Activated CD8-positive, alpha-beta T cell treated with anti-CD3 and anti-CD28 coated beads, Interleukin-2, amount 10 ng/mL, durations not matched to agents 7 days and 5 days (primary cell): ENCODE measurements around the gene MGAT1. TPM values are rescaled to one million over a fixed set of nuclear protein-coding genes. Genes with fewer than 3 reads are reported as not detected.
"Not testable (repeated sequence)": the region's sequence is repeated elsewhere in the genome, so short reads cannot be mapped to it uniquely, and the experiment has no call there.

Experiments
- ATAC-seq: fragments of 150-1000 bp; cut with Tn5 transposase; one replicate; pipeline ENCODE4 v1.10.0; 2021; ENCODE audit warnings: moderate library complexity
- CTCF ChIA-PET: fragments of 350-600 bp; sonication (Branson Sonifier 250); formaldehyde crosslinking; loops from one replicate; lab custom pipeline; 2021; ENCODE audit warnings: antibody characterized with exemption; lab: Charles Lee
- POLR2A ChIA-PET: fragments of 350-600 bp; sonication (Branson Sonifier 250); formaldehyde crosslinking; loops from one replicate; lab custom pipeline; 2021; ENCODE audit warnings: antibody characterized with exemption; lab: Charles Lee
- DNase-seq: peaks from one replicate; pipeline ENCODE4 v3.0.0-alpha.2; 2020
- H3K27ac Mint-ChIP-seq: one replicate; pipeline ENCODE4 v1.8.0; 2021; ENCODE audit warnings: mild to moderate bottlenecking, mixed read lengths
- H3K27me3 Mint-ChIP-seq: one replicate; pipeline ENCODE4 v1.8.0; 2021; ENCODE audit warnings: low read depth, mixed read lengths
- H3K36me3 Mint-ChIP-seq: one replicate; pipeline ENCODE4 v1.8.0; 2021; ENCODE audit warnings: low read depth, mixed read lengths
- H3K4me1 Mint-ChIP-seq: one replicate; pipeline ENCODE4 v1.8.0; 2021; ENCODE audit warnings: low read depth, mixed read lengths
- H3K4me3 Mint-ChIP-seq: one replicate; pipeline ENCODE4 v1.8.0; 2021; ENCODE audit warnings: mild to moderate bottlenecking, mixed read lengths
- H3K9me3 Mint-ChIP-seq: one replicate; pipeline ENCODE4 v1.8.0; 2022; ENCODE audit warnings: mixed read lengths; ENCODE audit not compliant: insufficient read depth
- total RNA-seq, 2 experiments: library from RNA; stranded (reverse); gene quantifications; one replicate each; pipeline ENCODE4 v1.2.3, GENCODE V29; 2021

Gene MGAT1
- total RNA-seq, 2 experiments from 2014 or later: 154 to 161 TPM

GRCh38 chr5:180791611-180792213 is 10.9 kb downstream of the MGAT1 start:
- POLR2A ChIA-PET: no interaction called here
- ATAC-seq: no peak
- Mint-ChIP-seq H3K27me3 (no peaks in the 10 kb centered on the region), H3K27ac (no peak overlapping the region), H3K36me3 (peaks cover 65% of the 10 kb centered on the region), H3K9me3 (no peaks in the 10 kb centered on the region), H3K4me3 (no peak overlapping the region), H3K4me1 (peaks cover 46% of the 10 kb centered on the region)
- CTCF ChIA-PET: no interaction called here
- no peak for DNase-seq

- H3K27me3 Mint-ChIP-seq: no peaks in the 10 kb centered on the region
- no peak for DNase-seq
- POLR2A ChIA-PET: no interaction called here
- H3K36me3 Mint-ChIP-seq: peaks cover 62% of the 10 kb centered on the region
- CTCF ChIA-PET: no interaction called here
- ATAC-seq: no peak
- no peak overlapping the region for H3K4me3 Mint-ChIP-seq
- peaks cover 40% of the 10 kb centered on the region for H3K4me1 Mint-ChIP-seq
- no peaks in the 10 kb centered on the region for H3K9me3 Mint-ChIP-seq
- H3K27ac Mint-ChIP-seq: peak overlapping the region; percentile 79
Observed at GRCh38 chr5:180790524-180790923, 12.1 kb downstream of the MGAT1 start.

GRCh38 chr5:180790020-180790419 is 12.6 kb downstream of the MGAT1 start:
- H3K27ac Mint-ChIP-seq: peak overlapping the region; percentile 79
- peaks cover 58% of the 10 kb centered on the region for H3K36me3 Mint-ChIP-seq
- H3K4me1 Mint-ChIP-seq: peaks cover 37% of the 10 kb centered on the region
- peak; percentile 40 for ATAC-seq
- ChIA-PET CTCF (no interaction called here), POLR2A (no interaction called here)
- H3K4me3 Mint-ChIP-seq: no peak overlapping the region
- no peaks in the 10 kb centered on the region for H3K9me3 Mint-ChIP-seq
- DNase-seq: no peak
- no peaks in the 10 kb centered on the region for H3K27me3 Mint-ChIP-seq

- not testable (repeated sequence) for DNase-seq, ATAC-seq, H3K27me3 Mint-ChIP-seq, H3K9me3 Mint-ChIP-seq, H3K27ac Mint-ChIP-seq, H3K4me3 Mint-ChIP-seq
- Mint-ChIP-seq H3K4me1 (peaks cover 30% of the 10 kb centered on the region), H3K36me3 (peaks cover 50% of the 10 kb centered on the region)
- POLR2A ChIA-PET: interaction anchor here (0.7 kb wide), 1 partner anchor 15 kb away, joined by 3 read pairs; no protein-coding TSS in a partner anchor
- CTCF ChIA-PET: interaction anchor here (1.2 kb wide), 1 partner anchor 44 kb away, joined by 3 read pairs; no protein-coding TSS in a partner anchor
Observed at GRCh38 chr5:180788651-180789410, 13.8 kb downstream of the MGAT1 start.

GRCh38 chr5:180787711-180788431 is 14.7 kb downstream of the MGAT1 start:
- peaks cover 43% of the 10 kb centered on the region for H3K36me3 Mint-ChIP-seq
- ChIA-PET POLR2A (no interaction called here), CTCF (no interaction called here)
- H3K27me3 Mint-ChIP-seq: no peaks in the 10 kb centered on the region
- peaks cover 21% of the 10 kb centered on the region for H3K4me1 Mint-ChIP-seq
- H3K9me3 Mint-ChIP-seq: no peaks in the 10 kb centered on the region
- DNase-seq (peak; percentile 19), ATAC-seq (no peak)
- H3K27ac Mint-ChIP-seq: peak overlapping the region; percentile 60
- H3K4me3 Mint-ChIP-seq: no peak overlapping the region

- no peaks in the 10 kb centered on the region for H3K27me3 Mint-ChIP-seq
- DNase-seq (no peak), ATAC-seq (no peak)
- H3K4me3 Mint-ChIP-seq: no peak overlapping the region
- peaks cover 21% of the 10 kb centered on the region for H3K4me1 Mint-ChIP-seq
- H3K9me3 Mint-ChIP-seq: no peaks in the 10 kb centered on the region
- ChIA-PET POLR2A (no interaction called here), CTCF (interaction anchor here (1.0 to 2.0 kb wide), 3 partner anchors 15 to 82 kb away, joined by 4 to 6 read pairs (median 6); no protein-coding TSS in a partner anchor)
- peak overlapping the region; percentile 71 for H3K27ac Mint-ChIP-seq
- H3K36me3 Mint-ChIP-seq: peaks cover 34% of the 10 kb centered on the region
Observed at GRCh38 chr5:180786531-180787398, 15.8 kb downstream of the MGAT1 start.

- CTCF ChIA-PET: interaction anchor here (1.0 to 2.0 kb wide), 3 partner anchors 16 to 83 kb away, joined by 4 to 6 read pairs (median 6); no protein-coding TSS in a partner anchor
- H3K9me3 Mint-ChIP-seq: no peaks in the 10 kb centered on the region
- POLR2A ChIA-PET: no interaction called here
- peaks cover 21% of the 10 kb centered on the region for H3K4me1 Mint-ChIP-seq
- peak overlapping the region; percentile 71 for H3K27ac Mint-ChIP-seq
- peaks cover 27% of the 10 kb centered on the region for H3K36me3 Mint-ChIP-seq
- H3K27me3 Mint-ChIP-seq: no peaks in the 10 kb centered on the region
- no peak overlapping the region for H3K4me3 Mint-ChIP-seq
- DNase-seq (no peak), ATAC-seq (no peak)
Observed at GRCh38 chr5:180785794-180786221, 16.8 kb downstream of the MGAT1 start.

GRCh38 chr5:180785121-180785781 is 17.4 kb downstream of the MGAT1 start:
- Mint-ChIP-seq H3K4me3 (no peak overlapping the region), H3K4me1 (peaks cover 20% of the 10 kb centered on the region), H3K27ac (peak overlapping the region; percentile 71), H3K9me3 (no peaks in the 10 kb centered on the region), H3K27me3 (no peaks in the 10 kb centered on the region), H3K36me3 (peaks cover 23% of the 10 kb centered on the region)
- POLR2A ChIA-PET: interaction anchor here (0.6 kb wide), 1 partner anchor 79 kb away, joined by 3 read pairs; no protein-coding TSS in a partner anchor
- no peak for ATAC-seq
- CTCF ChIA-PET: interaction anchor here (0.6 to 2.5 kb wide), 9 partner anchors 11 to 387 kb away, joined by 3 to 10 read pairs (median 5); no protein-coding TSS in a partner anchor
- no peak for DNase-seq

GRCh38 chr5:180784497-180785097 is 18.0 kb downstream of the MGAT1 start:
- CTCF ChIA-PET: interaction anchor here (0.6 to 2.5 kb wide), 10 partner anchors 11 to 388 kb away, joined by 3 to 10 read pairs (median 4); no protein-coding TSS in a partner anchor
- no peak overlapping the region for H3K27ac Mint-ChIP-seq
- ATAC-seq (peak; percentile 76), DNase-seq (peak; percentile 78)
- H3K9me3 Mint-ChIP-seq: no peaks in the 10 kb centered on the region
- H3K36me3 Mint-ChIP-seq: peaks cover 16% of the 10 kb centered on the region
- H3K4me1 Mint-ChIP-seq: peaks cover 19% of the 10 kb centered on the region
- POLR2A ChIA-PET: interaction anchor here (0.6 kb wide), 1 partner anchor 80 kb away, joined by 3 read pairs; no protein-coding TSS in a partner anchor
- H3K27me3 Mint-ChIP-seq: no peaks in the 10 kb centered on the region
- H3K4me3 Mint-ChIP-seq: no peak overlapping the region

GRCh38 chr5:180783340-180784052 is 19.1 kb downstream of the MGAT1 start:
- POLR2A ChIA-PET: no interaction called here
- Mint-ChIP-seq H3K27me3 (no peaks in the 10 kb centered on the region), H3K4me1 (peaks cover 19% of the 10 kb centered on the region), H3K4me3 (no peak overlapping the region), H3K36me3 (peaks cover 11% of the 10 kb centered on the region), H3K9me3 (no peaks in the 10 kb centered on the region), H3K27ac (no peak overlapping the region)
- no peak for DNase-seq
- CTCF ChIA-PET: interaction anchor here (0.6 to 2.5 kb wide), 10 partner anchors 13 to 386 kb away, joined by 3 to 10 read pairs (median 4); partner anchors contain the start of gene MGAT1
- no peak for ATAC-seq
